HG03439 (cell line): ENCODE data around the gene FLRT1.

ENCODE experiments used
- ATAC-seq: cut with Tn5 transposase; IDR thresholded peaks from one replicate; pipeline ENCODE4 v1.9.1; 2021; ENCODE audit warnings: mild to moderate bottlenecking, moderate library complexity; ENCODE audit not compliant: unreplicated experiment

Gene FLRT1

GRCh38 chr11:64006398-64006797 lies 29.3 kb upstream of the FLRT1 start:
- no peak for ATAC-seq

DNA sequence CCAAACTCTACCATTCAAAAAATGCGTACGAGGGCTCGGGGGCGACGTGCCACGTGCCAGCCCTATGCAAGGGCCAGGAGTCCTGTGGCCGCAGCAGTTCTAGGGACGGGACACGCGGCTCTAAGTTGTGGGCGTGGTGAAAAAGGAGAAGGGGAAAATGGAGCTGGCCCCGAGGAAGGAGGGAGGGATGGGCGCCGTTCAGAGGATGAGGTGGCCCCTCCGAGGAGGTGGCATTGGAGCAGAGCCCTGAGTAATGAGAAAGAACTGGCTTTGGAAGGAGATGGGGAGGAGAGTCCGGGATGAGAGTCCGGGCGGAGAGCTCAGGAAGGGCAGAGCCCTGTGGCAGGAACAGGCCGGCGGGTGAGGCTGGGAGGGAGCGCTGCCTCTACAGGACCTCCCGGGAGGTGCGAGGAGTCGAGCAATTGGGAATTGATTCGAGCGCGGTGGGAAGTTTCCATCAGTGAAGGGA lies 28.5 kb upstream of the FLRT1 start:
- no peak for ATAC-seq

DNA sequence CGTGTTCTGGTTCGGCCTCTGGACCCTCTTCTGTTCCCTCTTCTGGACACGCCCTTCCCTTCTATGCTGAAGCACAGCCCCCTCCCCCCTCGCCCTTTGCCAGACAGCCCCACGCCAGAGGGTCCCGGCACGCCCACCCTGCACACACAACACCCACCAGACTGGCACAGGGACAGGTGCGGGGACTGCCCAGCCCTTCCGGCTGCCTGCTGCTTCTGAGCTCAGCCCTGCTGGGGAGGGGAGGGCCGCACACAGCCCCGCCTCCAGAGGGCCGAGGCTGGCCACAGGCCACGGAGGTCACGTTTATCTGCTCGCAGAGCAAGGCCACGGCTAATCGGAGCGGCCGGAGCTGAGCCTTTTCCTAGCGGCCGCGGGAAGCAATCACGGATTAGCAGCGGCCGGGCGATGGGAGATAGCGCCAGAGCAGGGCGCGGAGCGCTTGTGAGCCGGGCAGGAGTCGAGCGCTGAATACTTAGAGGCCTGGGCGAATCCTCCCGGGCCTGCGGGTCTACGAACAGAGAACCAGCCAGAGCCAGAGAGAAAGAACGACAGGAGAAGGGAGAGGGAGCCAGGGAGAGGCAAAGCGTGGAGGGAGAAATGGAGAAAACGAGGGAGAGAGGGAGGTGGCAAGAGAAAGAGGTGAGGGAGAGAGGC lies 28.0 kb upstream of the FLRT1 start:
- no peak for ATAC-seq

DNA sequence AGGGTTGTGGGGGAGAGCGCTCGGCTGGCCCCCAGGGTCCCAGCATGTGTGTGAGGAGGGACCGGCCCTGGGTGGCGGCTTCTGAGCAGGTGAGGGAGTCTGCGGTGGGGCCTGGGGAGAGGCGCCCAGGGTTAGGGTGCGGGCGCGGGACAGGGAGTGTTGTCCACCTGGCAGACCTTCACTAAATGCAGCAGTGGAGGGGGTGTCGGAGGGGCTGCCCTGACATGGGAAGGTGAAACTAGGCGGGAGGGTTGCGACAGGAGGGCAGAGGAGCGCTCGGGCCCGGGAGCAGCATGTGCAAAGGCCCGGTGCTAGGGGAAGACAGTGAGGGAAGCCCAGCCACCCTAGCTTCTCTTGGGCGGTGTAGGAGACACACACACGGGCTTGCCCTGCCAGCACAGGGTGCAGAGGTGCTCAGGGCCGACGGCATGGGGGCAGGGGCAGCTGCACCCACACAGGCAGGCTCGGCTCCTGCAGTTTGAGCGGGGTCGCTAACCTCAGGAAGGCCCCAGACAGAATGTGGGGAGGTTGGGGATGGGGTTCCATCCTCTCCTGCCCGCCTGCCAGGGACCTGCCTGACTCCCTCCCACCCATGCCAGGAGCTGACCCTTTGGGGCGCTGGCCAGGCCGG lies 27.3 kb upstream of the FLRT1 start:
- ATAC-seq: no peak

DNA sequence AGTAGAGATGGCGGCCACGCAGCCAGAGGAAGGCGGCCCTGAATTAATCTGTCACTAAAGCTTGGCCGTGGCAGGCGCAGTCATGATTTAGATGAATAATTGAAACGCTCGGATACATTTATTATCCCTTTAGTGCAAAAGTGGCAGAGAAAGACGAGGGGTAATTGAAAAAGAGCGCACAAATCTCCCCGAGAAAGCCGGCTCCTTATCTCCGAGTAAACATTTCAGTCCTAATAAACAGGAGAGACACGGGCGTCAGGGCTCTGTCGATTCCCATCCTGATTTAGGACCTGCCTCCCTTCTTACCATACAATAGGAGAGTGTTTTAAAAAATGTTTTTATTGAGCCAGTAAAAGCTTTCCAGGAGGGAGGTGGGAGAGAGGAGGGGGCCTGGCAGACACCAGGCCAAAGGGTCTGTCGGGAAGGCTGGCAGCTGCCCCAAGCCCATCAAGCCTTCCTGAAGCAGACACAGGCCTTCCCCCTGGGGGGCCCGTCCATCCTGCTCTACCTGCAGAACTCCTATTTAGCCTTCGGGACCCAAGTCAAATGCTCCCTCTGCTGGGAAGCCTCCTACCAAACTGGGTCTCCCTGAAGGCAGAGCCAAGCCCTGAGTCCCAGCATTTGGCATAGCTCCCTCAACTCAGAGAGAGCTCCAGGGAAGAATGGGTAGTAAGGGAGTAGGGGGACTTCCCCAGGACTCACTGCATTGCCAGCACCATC lies 26.7 kb upstream of the FLRT1 start:
- no peak for ATAC-seq

DNA sequence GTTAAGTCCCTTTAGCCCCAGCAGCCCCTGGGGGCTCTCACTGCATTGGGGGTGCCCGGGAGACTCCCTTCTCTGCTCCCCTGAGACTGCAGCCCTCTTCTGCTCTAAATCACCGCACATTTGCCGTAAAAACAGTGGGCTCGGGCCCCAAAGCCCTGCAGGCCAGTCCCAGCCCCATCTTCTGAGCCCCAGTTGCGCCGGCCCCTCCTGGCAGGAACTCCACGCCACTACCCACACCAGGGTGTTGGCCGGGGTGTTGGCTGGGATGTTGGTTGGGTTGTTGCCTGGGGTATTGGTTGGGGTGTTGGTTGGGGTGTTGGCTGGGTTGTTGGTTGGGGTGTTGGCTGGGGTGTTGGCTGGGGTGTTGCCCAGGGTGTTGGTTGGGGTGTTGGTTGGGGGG lies 26.0 kb upstream of the FLRT1 start:
- no peak for ATAC-seq

DNA sequence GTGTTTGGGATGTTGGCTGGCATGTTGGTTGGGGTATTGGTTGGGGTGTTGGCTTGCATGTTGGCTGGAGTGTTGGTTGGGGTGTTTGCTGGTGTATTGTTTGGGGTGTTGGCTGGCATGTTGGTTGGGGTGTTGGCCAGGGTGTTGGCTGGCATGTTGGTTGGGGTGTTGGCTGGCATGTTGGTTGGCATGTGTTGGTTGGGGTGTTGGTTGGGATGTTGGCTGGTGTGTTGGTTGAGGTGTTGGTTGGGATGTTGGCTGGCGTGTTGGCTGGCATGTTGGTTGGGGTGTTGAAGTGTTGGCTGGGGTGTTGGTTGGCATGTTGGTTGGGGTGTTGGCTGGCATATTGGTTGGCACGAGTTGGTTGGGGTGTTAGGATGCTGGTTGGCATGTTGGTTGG lies 24.9 kb upstream of the FLRT1 start:
- ATAC-seq: no peak

GRCh38 chr11:64011371-64011770 lies 24.4 kb upstream of the FLRT1 start:
- ATAC-seq: no peak

GRCh38 chr11:64013141-64013896 lies 22.4 kb upstream of the FLRT1 start:
- ATAC-seq: no peak

- no peak for ATAC-seq
Measured at GRCh38 chr11:64014356-64014755, 21.4 kb upstream of the FLRT1 start.

DNA sequence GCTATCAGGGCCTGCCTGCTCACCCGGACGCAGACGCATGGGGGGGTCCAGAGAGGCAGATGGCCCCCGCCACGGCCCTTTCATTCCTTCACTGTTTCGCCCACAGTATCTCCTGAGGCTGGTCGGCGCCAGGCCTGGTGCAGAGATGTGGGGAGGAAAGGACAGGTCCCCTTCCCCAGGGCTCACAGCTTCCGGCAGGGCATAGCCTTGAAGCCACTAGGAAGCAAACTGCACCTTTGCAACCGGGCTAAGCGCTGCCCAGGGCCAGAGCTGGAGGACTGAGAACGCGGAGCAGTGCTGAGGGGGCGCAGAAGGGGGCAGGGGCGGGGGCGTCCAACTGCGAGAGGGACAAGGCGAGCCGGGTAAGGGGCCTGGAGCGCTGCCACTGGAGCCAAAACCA lies 20.2 kb upstream of the FLRT1 start:
- no peak for ATAC-seq

DNA sequence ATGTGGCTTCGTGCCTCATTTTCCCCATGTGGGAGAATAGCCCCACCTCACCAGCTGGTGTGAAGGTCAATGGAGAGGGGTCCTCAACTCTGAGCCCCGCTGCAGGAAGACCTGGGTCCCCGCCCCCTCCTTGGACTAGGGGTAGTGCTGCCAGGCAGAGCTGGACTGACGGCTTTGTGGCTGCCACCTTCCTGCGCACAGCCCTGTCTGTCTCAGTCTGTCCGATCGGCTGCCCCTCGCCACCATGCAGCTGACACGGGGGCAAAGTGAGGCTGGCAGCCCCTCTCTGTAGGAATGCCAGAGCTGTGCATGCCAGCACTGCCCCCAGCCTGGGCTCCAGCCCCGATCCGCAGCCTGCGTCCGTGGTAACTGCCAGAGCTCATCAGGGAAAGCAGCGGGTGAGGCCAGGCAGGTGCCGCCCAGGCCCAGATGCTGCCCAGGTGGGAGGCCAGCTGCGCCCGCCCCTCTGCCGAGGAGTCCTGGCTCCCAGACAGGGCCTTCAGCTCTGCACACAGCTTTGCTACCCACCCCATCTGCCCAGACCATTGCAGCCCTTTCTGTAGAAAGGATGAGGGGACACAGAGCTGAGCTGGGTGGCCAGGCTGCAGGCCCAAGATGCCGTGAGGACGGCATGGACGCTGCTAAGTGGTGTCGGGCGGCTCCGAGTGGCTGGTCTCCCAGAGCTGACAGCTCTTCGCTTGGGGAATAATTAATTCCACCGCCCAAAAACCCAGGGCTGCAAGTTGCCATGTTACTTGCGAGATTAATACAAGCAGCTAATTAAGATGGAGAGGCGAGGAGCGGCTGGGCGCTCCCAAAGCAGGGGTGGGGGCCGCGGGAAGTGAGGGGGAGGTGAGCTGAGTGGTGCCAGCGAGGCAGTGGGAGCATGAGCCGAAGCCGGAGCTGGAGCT lies 19.5 kb upstream of the FLRT1 start:
- no peak for ATAC-seq

GRCh38 chr11:64017945-64018224 lies 17.8 kb upstream of the FLRT1 start:
- ATAC-seq: no peak

- no peak for ATAC-seq
Measured at GRCh38 chr11:64018310-64018709, 17.4 kb upstream of the FLRT1 start.

DNA sequence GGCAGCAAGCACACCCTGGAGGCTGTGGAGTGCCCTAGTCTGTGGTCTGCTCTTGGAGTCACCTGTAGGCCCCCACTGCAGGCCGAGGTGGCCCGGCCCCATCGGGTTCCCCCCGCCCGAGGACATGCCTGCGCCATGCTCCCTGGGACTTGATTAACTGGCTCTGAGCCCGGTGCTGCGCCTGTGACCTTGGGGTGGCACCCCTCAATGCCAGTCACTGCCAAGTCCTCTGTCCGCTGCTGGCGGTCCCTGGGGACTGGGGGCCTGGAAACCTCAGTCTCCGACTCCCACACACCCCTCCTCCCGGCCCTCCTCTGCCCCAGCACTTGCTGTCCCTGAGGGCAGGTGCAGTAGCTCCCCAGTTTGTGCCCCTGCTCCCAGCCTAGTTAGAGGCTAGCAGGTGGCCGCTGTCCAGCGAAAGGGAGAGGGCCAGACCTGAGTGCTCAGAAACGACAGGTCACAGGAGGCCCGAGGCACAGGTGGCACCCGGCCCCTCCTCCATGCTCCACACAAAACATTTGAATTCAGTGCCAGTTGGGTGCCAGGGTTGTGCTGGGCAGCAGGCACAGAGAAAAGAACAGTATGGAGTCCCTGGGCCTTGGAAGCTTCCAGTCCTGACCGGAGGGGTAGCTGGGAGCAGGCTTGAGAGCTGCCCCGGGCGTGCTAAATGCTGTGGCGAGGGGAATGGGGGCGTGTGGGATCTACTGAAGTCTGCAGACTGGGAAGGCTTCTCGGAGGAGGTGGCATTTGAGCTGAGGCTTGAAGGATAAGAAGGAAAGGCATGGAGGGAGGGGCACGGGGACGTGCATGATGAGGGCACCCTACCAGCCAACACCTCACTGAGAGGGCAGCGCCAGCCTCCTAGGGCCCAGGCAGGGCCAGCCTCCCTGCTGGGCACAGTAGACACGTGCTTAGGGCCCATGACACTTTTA lies 16.4 kb upstream of the FLRT1 start:
- ATAC-seq: no peak

DNA sequence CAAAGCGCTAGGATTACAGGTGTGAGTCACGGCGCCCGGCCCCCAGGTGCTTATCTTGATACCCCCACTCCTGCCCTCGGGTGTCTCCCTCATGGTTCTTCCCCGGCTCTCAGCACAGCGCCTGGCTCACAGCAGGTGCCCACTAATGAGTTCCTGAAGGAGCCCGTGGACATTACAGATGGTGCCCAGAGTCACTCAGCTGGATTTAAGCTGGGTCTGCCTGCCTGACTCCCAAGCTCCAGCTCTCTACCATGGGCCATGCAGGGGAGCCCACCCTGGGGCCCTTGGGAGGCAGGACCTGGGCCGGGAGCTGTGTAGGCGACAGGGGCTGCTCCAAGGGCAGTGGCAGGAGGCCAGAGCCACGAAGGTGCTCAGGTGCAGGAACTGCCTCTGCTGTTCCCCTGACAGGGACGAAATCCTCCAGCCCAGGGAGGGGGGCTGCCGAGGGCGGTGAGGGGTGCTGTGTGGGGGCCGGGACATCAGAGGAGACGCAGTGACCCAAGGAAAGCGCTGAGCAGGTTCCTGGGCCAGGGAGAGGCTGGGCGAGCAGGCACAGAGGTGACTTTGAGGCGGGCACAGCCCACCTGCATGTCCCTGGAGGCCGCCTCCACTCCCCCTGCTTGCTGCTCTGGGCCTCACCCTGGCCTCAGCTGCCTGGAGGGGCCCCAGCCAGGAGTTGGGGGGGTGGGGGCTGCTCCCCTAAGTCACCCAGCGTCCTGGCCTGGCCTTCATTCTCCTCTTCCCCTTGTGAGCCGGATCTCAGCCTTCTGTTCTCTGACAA lies 14.6 kb upstream of the FLRT1 start:
- ATAC-seq: no peak

DNA sequence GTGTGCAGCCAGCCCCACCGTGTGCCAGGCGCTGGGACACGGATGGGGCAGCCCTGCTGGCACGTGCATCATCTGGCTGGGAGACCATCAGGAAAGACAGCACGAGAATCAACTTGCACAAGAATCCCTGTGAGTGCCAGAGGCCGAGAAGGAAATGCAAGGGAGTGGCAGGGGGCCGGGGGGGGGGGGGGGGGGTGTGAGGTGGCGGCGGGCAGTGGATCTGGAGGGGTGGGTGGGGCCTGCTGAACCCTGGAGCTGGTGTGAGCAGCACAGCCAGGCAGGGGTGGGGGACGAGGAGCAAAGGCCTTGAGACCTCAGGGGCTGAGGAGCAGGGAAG lies 14.0 kb upstream of the FLRT1 start:
- ATAC-seq: no peak

DNA sequence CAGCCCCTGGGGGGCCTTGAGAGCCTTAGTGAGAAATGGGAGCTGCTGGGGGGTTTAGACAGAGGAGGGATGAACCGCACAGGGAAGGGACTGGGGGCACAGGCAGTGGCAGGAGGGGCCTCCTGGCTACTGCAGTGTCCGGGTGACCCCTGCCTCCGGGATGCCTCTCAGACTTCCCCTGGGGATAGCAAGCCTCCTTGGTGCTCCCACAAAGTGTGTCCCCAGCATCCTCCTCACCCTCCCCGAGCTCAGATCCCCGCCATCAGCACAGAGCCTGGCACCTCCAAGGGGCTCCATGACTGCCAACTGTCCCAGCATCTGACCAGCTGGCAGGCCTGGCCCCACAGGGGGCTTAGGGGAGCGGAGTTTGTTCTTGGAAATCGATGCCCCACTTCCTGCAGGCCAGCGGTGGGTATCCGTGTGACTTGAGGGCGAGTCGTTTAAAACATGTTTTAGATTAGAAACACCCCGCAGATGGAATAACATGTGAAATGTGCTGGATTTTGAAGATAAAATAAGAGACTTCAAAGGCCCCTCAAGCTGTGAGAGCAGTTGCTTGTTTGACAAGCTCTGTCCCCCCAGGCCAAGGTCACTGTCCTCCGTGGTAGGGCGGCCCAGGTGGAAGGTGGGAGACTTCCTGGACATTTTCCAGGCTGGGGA lies 13.5 kb upstream of the FLRT1 start:
- no peak for ATAC-seq
